Suprapubic skin (tissue), 4 donors: ENCODE measurements around the gene CCSER2. TPM values are rescaled to one million over a fixed set of nuclear protein-coding genes. Genes with fewer than 3 reads are reported as not detected.
"Not testable (repeated sequence)": the region's sequence is repeated elsewhere in the genome, so short reads cannot be mapped to it uniquely, and the experiment has no call there.

Source experiments
- DNase-seq, 2 donors: peaks; one replicate each; pipeline ENCODE4 v3.0.0-alpha.2; 2019; ENCODE audit warnings: low spot score in 2 of 2
- H3K27ac ChIP-seq: fragments of 200-600 bp; sonication (generic); one replicate; pipeline ENCODE4 v1.5.1; 2019
- H3K27me3 ChIP-seq: fragments of 200-600 bp; sonication (generic); one replicate; pipeline ENCODE4 v1.5.1; 2019
- H3K36me3 ChIP-seq: fragments of 200-600 bp; sonication (generic); one replicate; pipeline ENCODE4 v1.5.1; 2019
- H3K4me1 ChIP-seq: fragments of 200-600 bp; sonication (generic); one replicate; pipeline ENCODE4 v1.5.1; 2019
- H3K4me3 ChIP-seq: fragments of 200-600 bp; sonication (generic); one replicate; pipeline ENCODE4 v1.5.1; 2019; ENCODE audit warnings: mild to moderate bottlenecking
- H3K9me3 ChIP-seq: fragments of 200-600 bp; sonication (generic); one replicate; pipeline ENCODE4 v1.5.1; 2019
- CTCF ChIP-seq, 2 donors: fragments of 200-600 bp in 1 of 2; fragments of 450-650 bp in 1 of 2; sonication (generic) in 1 of 2; IDR thresholded peaks; one replicate each; pipeline ENCODE4 v1.5.1; 2016 to 2019; ENCODE audit warnings: antibody characterized with exemption in 2 of 2, mild to moderate bottlenecking in 1 of 2, moderate library complexity in 1 of 2
- EP300 ChIP-seq: sonication (generic); formaldehyde crosslinking; IDR thresholded peaks from one replicate; pipeline ENCODE4 v1.6.1; 2017; ENCODE audit warnings: antibody characterized with exemption
- POLR2A ChIP-seq, 2 donors: fragments of 450-650 bp; IDR thresholded peaks; one replicate each; pipeline ENCODE4 v1.6.1; 2017; ENCODE audit warnings: antibody characterized with exemption in 2 of 2, mild to moderate bottlenecking in 2 of 2, moderate library complexity in 2 of 2
- POLR2AphosphoS5 ChIP-seq, 3 donors: sonication (generic); formaldehyde crosslinking; IDR thresholded peaks; one replicate each; pipeline ENCODE4 v1.6.1; 2017; ENCODE audit warnings: antibody characterized with exemption in 3 of 3
- WGBS: methylation state at CpG from one replicate; pipeline ENCODE4 v1.1.5; 2018; 5-methylcytosine and 5-hydroxymethylcytosine counted together
- total RNA-seq, 4 donors: library from RNA; depleted of rRNA; stranded (reverse); fragments of >200 nt; gene quantifications; one replicate each; pipeline ENCODE4 v1.1.0, GENCODE V29; 2016

CCSER2 gene
- total RNA-seq, 4 donors from 2014 or later: 39.8 to 52.7 (median 47.9) TPM

GRCh38 chr10:84524435-84524834, 196.0 kb downstream of the CCSER2 start:
- H3K4me1 ChIP-seq: peaks cover 10% of the 10 kb centered on the region
- TF ChIP-seq POLR2AphosphoS5 (IDR thresholded peaks at IDR 0.05) (no peak), EP300 (no peak), CTCF (IDR thresholded peaks at IDR 0.05) (no peak), POLR2A (IDR thresholded peaks at IDR 0.05) (no peak)

GRCh38 chr10:84525120-84525806, 196.9 kb downstream of the CCSER2 start:
- 82% methylated on average over 17 of the region's 17 CpGs for WGBS
- no peaks in the 10 kb centered on the region for H3K36me3 ChIP-seq
- H3K9me3 ChIP-seq: peaks cover 9% of the 10 kb centered on the region
- H3K27ac ChIP-seq: no peak overlapping the region
- TF ChIP-seq CTCF (IDR thresholded peaks at IDR 0.05): no peak
- H3K4me3 ChIP-seq: no peak overlapping the region
- peaks cover 10% of the 10 kb centered on the region for H3K4me1 ChIP-seq
- no peaks in the 10 kb centered on the region for H3K27me3 ChIP-seq
- DNase-seq: no peak

More at GRCh38 chr10:84524435-84524834, 196.0 kb downstream of the CCSER2 start:
- Histone ChIP-seq H3K27me3 (no peaks in the 10 kb centered on the region), H3K27ac (no peak overlapping the region), H3K9me3 (peaks cover 9% of the 10 kb centered on the region), H3K4me3 (no peak overlapping the region), H3K36me3 (no peaks in the 10 kb centered on the region)
- no peak for DNase-seq

GRCh38 chr10:84525807-84526182, 197.4 kb downstream of the CCSER2 start:
- H3K4me1 ChIP-seq, H3K4me3 ChIP-seq, DNase-seq, H3K27me3 ChIP-seq, H3K36me3 ChIP-seq, H3K27ac ChIP-seq, H3K9me3 ChIP-seq: not testable (repeated sequence)
- 95% methylated on average over 7 of the region's 7 CpGs for WGBS

GRCh38 chr10:84527386-84527785, 199.0 kb downstream of the CCSER2 start:
- not testable (repeated sequence) for H3K27ac ChIP-seq, H3K4me1 ChIP-seq, H3K4me3 ChIP-seq, H3K9me3 ChIP-seq, DNase-seq, H3K36me3 ChIP-seq, H3K27me3 ChIP-seq
- 61% methylated on average over 5 of the region's 5 CpGs for WGBS

GRCh38 chr10:84528526-84528925, 200.1 kb downstream of the CCSER2 start:
- H3K27ac ChIP-seq, DNase-seq, H3K9me3 ChIP-seq, H3K4me3 ChIP-seq, H3K36me3 ChIP-seq, H3K4me1 ChIP-seq, H3K27me3 ChIP-seq: not testable (repeated sequence)
- 92% methylated on average over 5 of the region's 5 CpGs for WGBS

GRCh38 chr10:84530724-84531325, 202.4 kb downstream of the CCSER2 start:
- Histone ChIP-seq H3K27ac (no peak overlapping the region), H3K27me3 (no peaks in the 10 kb centered on the region), H3K4me1 (peaks cover 10% of the 10 kb centered on the region), H3K4me3 (no peak overlapping the region), H3K9me3 (peaks cover 5% of the 10 kb centered on the region), H3K36me3 (no peaks in the 10 kb centered on the region)
- DNase-seq: no peak
- WGBS: 86% methylated on average over 9 of the region's 9 CpGs
- TF ChIP-seq EP300 (no peak), CTCF (IDR thresholded peaks at IDR 0.05) (no peak)

GRCh38 chr10:84531396-84531795, 203.0 kb downstream of the CCSER2 start:
- Histone ChIP-seq H3K27ac (no peak overlapping the region), H3K4me1 (peaks cover 10% of the 10 kb centered on the region), H3K36me3 (no peaks in the 10 kb centered on the region), H3K4me3 (no peak overlapping the region), H3K27me3 (no peaks in the 10 kb centered on the region), H3K9me3 (no peaks in the 10 kb centered on the region)
- WGBS: 88% methylated on average over 2 of the region's 2 CpGs
- DNase-seq: no peak
- no peak for TF ChIP-seq CTCF (IDR thresholded peaks at IDR 0.05)
- TF ChIP-seq POLR2A (IDR thresholded peaks at IDR 0.05): no peak
- TF ChIP-seq EP300: no peak
- no peak for TF ChIP-seq POLR2AphosphoS5 (IDR thresholded peaks at IDR 0.05)
